Measurements from ENCODE around the gene VANGL2.

DNA sequence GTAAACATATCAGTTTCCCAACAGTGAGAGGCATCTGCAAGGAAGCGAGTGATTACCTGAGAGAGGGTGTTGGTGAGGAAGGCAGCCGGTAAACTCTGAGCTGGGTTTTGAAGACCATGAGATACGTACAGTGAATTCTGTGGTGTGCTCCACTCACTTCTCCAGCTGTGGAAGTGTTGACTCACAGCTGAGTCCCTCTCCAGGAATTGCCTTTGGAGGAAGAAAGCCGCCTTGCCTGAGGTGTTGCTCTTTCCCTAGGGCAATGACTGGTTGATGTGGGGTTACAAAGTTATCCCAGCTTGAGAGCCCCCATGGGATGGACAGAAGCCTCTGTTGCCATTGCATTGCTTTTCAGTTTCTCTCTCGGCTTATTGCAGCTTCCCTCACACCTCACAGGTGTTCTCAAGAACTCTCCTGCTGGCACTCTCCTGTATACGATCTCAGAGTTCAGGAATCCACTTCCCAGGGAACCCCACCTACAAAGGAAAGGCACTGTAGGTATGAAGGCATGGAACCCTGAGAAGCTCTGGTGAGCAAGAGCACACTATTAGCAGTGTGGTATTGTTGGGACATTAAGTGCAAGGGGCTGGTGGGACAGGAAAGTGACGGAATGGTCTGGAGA lies 22.7 kb upstream of the VANGL2 start:
- TF ChIP-seq, protein P1, sequence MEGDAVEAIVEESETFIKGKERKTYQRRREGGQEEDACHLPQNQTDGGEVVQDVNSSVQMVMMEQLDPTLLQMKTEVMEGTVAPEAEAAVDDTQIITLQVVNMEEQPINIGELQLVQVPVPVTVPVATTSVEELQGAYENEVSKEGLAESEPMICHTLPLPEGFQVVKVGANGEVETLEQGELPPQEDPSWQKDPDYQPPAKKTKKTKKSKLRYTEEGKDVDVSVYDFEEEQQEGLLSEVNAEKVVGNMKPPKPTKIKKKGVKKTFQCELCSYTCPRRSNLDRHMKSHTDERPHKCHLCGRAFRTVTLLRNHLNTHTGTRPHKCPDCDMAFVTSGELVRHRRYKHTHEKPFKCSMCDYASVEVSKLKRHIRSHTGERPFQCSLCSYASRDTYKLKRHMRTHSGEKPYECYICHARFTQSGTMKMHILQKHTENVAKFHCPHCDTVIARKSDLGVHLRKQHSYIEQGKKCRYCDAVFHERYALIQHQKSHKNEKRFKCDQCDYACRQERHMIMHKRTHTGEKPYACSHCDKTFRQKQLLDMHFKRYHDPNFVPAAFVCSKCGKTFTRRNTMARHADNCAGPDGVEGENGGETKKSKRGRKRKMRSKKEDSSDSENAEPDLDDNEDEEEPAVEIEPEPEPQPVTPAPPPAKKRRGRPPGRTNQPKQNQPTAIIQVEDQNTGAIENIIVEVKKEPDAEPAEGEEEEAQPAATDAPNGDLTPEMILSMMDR (IDR thresholded peaks at IDR 0.05), result no peak
- TF ChIP-seq POLR2A (IDR thresholded peaks at IDR 0.05), result no peak
